Sigmoid colon (tissue), 7 donors: ENCODE measurements around the gene FBXO2. TPM values are rescaled to one million over a fixed set of nuclear protein-coding genes. Genes with fewer than 3 reads are reported as not detected.

Experiments used
- DNase-seq: peaks from one replicate; pipeline ENCODE4 v3.0.0-alpha.2; 2019
- H3K27ac ChIP-seq, 4 donors: fragments of 200-600 bp; sonication (generic); one replicate each; pipeline ENCODE4 v1.5.1; 2016 to 2019; ENCODE audit warnings: mild to moderate bottlenecking in 1 of 4
- H3K27me3 ChIP-seq, 3 donors: fragments of 200-600 bp; sonication (generic); one replicate each; pipeline ENCODE4 v1.5.1; 2019; ENCODE audit warnings: mild to moderate bottlenecking in 1 of 3
- H3K36me3 ChIP-seq, 4 donors: fragments of 200-600 bp; sonication (generic); one replicate each; pipeline ENCODE4 v1.5.1; 2016 to 2019
- H3K4me1 ChIP-seq, 4 donors: fragments of 200-600 bp; sonication (generic); one replicate each; pipeline ENCODE4 v1.5.1; 2017 to 2019
- H3K4me3 ChIP-seq, 4 donors: fragments of 200-600 bp; sonication (generic); one replicate each; pipeline ENCODE4 v1.5.1; 2017 to 2019; ENCODE audit warnings: mild to moderate bottlenecking in 2 of 4, moderate library complexity in 1 of 4
- H3K9me3 ChIP-seq, 4 donors: fragments of 200-600 bp in 3 of 4; sonication (generic) in 3 of 4; one replicate each; pipeline versions ENCODE4 v1.5.1 to v1.6.1; 2013 to 2019
- CTCF ChIP-seq, 4 experiments: fragments of 450-650 bp in 3 of 4; fragments of 200-600 bp in 1 of 4; IDR thresholded peaks; one replicate each; pipeline ENCODE4 v1.5.1; 2016 to 2019; ENCODE audit warnings: antibody characterized with exemption in 4 of 4, mild to moderate bottlenecking in 3 of 4, moderate library complexity in 2 of 4
- EP300 ChIP-seq, 4 donors: sonication (generic); formaldehyde crosslinking; IDR thresholded peaks; one replicate each; pipeline ENCODE4 v1.6.1; 2017; ENCODE audit warnings: antibody characterized with exemption in 4 of 4
- POLR2A ChIP-seq, 2 donors: fragments of 450-650 bp; IDR thresholded peaks; one replicate each; pipeline ENCODE4 v1.6.1; 2016; ENCODE audit warnings: antibody characterized with exemption in 2 of 2, mild to moderate bottlenecking in 2 of 2, moderate library complexity in 2 of 2
- POLR2AphosphoS5 ChIP-seq, 4 donors: sonication (generic); formaldehyde crosslinking; IDR thresholded peaks; one replicate each; pipeline ENCODE4 v1.6.1; 2017; ENCODE audit warnings: antibody characterized with exemption in 4 of 4
- WGBS, 2 donors: extraction: QIAGEN DNeasy Blood & Tissue Kit; methylation state at CpG; one replicate each; pipeline ENCODE4 v1.1.7; 2013; 5-methylcytosine and 5-hydroxymethylcytosine counted together
- intact Hi-C: fragments of 100-400 bp; cut with DNase I; formaldehyde crosslinking; loops from one replicate; pipeline ENCODE4 v1.15.1; 2023
- polyA plus RNA-seq, 3 donors: library from polyadenylated mRNA; stranded (reverse); fragments of 200-250 nt; gene quantifications; one replicate each; pipeline ENCODE4 v1.2.3, GENCODE V29; 2013
- total RNA-seq, 4 donors: library from RNA; depleted of rRNA; stranded (reverse); fragments of >200 nt; gene quantifications; one replicate each; pipeline ENCODE4 v1.1.0, GENCODE V29; 2016
- donor health status: healthy with polysubstance abuse.
- donor health status: Bipolar disorder and iron deficiency.
- donor health status: healthy.

FBXO2 gene
- total and polyA plus RNA-seq, 7 donors: 1.2 to 9.7 (median 3.9) TPM; not detected in 1

GRCh38 chr1:11671544-11672286 is 17.5 kb upstream of the FBXO2 start:
- Histone ChIP-seq H3K36me3 (peaks cover 9 to 59% (median 21%) of the 10 kb centered on the region in 4 donors), H3K9me3 (no peaks in the 10 kb centered on the region), H3K27ac (no peak overlapping the region), H3K4me1 (no peaks in the 10 kb centered on the region), H3K27me3 (no peaks in the 10 kb centered on the region), H3K4me3 (no peak overlapping the region)
- WGBS, 2 donors: 91 to 95% methylated on average over 14 of the region's 14 CpGs
- DNase-seq: no peak
- intact Hi-C loops: no loop called here
- no peak for TF ChIP-seq CTCF (IDR thresholded peaks at IDR 0.05)
- TF ChIP-seq POLR2A (IDR thresholded peaks at IDR 0.05): no peak
- TF ChIP-seq POLR2AphosphoS5 (IDR thresholded peaks at IDR 0.05): no peak
- TF ChIP-seq EP300 (IDR thresholded peaks at IDR 0.05): no peak

GRCh38 chr1:11671205-11671543 is 16.9 kb upstream of the FBXO2 start:
- H3K27ac ChIP-seq: no peak overlapping the region
- H3K27me3 ChIP-seq: no peaks in the 10 kb centered on the region
- TF ChIP-seq POLR2A (IDR thresholded peaks at IDR 0.05): no peak
- TF ChIP-seq CTCF (IDR thresholded peaks at IDR 0.05): no peak
- no peak for TF ChIP-seq POLR2AphosphoS5 (IDR thresholded peaks at IDR 0.05)
- H3K36me3 ChIP-seq: peaks cover 9 to 54% (median 19%) of the 10 kb centered on the region in 4 donors
- H3K9me3 ChIP-seq: no peaks in the 10 kb centered on the region
- no peak for DNase-seq
- H3K4me1 ChIP-seq: no peaks in the 10 kb centered on the region
- 88 to 93% methylated on average over 6 of the region's 6 CpGs for WGBS, 2 donors
- no peak overlapping the region for H3K4me3 ChIP-seq
- intact Hi-C loops: no loop called here

GRCh38 chr1:11670747-11671146 is 16.5 kb upstream of the FBXO2 start:
- Histone ChIP-seq H3K27ac (no peak overlapping the region), H3K4me1 (no peaks in the 10 kb centered on the region), H3K36me3 (peaks cover 9 to 50% (median 19%) of the 10 kb centered on the region in 4 donors), H3K9me3 (no peaks in the 10 kb centered on the region), H3K4me3 (no peak overlapping the region), H3K27me3 (no peaks in the 10 kb centered on the region)
- DNase-seq: no peak
- intact Hi-C loops: no loop called here
- TF ChIP-seq POLR2AphosphoS5 (IDR thresholded peaks at IDR 0.05): no peak
- TF ChIP-seq POLR2A (IDR thresholded peaks at IDR 0.05): no peak
- no peak for TF ChIP-seq CTCF (IDR thresholded peaks at IDR 0.05)
- no peak for TF ChIP-seq EP300 (IDR thresholded peaks at IDR 0.05)
- WGBS, 2 donors: 64 to 78% methylated on average over 6 of the region's 6 CpGs

DNA sequence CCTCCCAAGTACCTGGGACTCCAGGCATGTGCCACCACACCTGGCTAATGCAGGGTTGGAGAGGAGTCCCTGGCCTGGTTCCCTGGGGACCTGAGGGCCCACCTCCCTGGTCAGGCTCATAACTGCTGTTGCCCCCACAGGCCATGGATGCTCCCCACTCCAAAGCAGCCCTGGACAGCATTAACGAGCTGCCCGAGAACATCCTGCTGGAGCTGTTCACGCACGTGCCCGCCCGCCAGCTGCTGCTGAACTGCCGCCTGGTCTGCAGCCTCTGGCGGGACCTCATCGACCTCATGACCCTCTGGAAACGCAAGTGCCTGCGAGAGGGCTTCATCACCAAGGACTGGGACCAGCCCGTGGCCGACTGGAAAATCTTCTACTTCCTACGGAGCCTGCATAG is 14.3 kb upstream of the FBXO2 start:
- H3K4me1 ChIP-seq: peaks cover 2 to 12% (median 4%) of the 10 kb centered on the region in 4 donors
- peaks cover 0 to 27% (median 10%) of the 10 kb centered on the region in 4 donors for H3K36me3 ChIP-seq
- no peak overlapping the region for H3K27ac ChIP-seq
- TF ChIP-seq CTCF (IDR thresholded peaks at IDR 0.05): no peak
- intact Hi-C loops: no loop called here
- no peaks in the 10 kb centered on the region for H3K9me3 ChIP-seq
- H3K4me3 ChIP-seq: no peak overlapping the region
- H3K27me3 ChIP-seq: no peaks in the 10 kb centered on the region
- WGBS, 2 donors: 89% methylated on average over 14 of the region's 14 CpGs
- no peak for DNase-seq
